Suppressor macrophage treated with lipopolysaccharide for 1 hour (primary cell): ENCODE measurements around the gene CEP89.
"Not testable (repeated sequence)": the region's sequence is repeated elsewhere in the genome, so short reads cannot be mapped to it uniquely, and the experiment has no call there.

Experiments
- DNase-seq, 3 donors: peaks; one replicate each; pipeline ENCODE4 v3.0.0-alpha.2; 2020 to 2022

The CEP89 gene

DNA sequence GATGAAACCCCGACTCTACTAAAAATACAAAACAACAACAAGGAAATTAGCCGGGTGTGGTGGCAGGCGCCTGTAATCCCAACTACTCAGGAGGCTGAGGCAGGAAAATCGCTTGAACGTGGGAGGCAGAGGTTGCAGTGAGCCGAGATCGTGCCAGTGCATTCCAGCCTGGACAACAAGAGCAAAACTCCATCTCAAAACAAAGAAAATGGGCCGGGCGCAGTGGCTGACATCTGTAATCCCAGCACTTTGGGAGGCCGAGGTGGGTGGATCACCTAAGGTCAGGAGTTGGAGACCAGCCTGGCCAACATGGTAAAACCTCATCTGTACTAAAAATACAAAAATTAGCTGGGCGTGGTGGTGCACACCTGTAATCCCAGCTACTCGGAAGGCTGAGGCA lies 139.7 kb downstream of the CEP89 start:
- not testable (repeated sequence) for DNase-seq

DNA sequence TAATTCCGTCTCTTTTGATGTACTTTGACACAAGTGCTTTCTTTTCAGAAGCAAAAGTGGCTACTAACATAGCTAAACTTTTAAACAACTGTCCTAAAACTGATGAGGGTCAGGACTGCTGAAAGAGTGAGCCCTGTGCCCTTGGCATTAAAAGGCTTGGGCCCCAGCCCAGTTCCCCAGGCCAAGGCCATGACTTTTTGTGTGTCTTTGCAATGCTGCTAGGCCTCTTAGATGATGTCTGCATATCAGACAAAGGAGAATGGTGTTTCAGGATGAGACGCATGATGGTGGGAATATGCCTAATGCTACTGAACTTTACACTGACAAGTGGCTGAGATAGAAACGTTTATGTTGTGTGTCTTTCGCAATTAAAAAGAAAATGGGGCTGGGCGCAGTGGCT lies 140.1 kb downstream of the CEP89 start:
- DNase-seq: no peak

DNA sequence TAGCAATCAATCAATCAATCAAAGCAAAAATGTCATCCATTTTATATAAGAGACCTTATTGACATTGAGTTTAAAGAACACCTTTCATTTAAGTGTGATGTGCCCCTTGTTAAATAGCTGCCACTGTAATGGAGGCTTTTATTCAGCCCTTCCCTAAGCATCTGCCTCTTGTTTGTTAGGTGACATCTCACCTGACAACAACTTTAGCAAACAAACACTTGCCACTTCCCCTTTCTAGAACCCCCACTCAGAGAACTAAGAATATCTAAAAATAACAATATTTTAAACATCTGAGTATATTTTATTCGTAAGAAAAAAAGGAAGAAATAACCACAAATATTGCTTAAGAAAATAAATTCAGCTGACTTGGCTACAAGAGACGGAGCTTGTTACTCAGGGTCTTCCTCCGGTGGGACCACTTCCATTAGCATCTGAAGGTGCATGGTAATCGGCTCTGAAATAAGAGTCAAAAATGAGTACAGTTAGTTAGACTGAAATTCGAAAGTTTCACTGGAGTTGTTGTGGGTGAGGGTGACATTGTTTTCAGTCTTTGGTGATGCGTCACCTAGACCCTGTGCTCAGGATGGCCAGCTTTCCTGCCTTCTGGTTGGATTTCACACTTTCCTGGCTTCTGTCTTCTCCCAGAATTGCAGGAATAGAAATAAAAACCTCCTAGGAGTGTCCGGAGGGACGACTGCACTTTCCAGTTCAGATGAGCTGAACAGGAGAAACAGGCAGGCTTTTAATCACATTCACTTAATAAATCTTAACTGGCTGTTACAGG lies 141.3 kb downstream of the CEP89 start:
- no peak for DNase-seq

DNA sequence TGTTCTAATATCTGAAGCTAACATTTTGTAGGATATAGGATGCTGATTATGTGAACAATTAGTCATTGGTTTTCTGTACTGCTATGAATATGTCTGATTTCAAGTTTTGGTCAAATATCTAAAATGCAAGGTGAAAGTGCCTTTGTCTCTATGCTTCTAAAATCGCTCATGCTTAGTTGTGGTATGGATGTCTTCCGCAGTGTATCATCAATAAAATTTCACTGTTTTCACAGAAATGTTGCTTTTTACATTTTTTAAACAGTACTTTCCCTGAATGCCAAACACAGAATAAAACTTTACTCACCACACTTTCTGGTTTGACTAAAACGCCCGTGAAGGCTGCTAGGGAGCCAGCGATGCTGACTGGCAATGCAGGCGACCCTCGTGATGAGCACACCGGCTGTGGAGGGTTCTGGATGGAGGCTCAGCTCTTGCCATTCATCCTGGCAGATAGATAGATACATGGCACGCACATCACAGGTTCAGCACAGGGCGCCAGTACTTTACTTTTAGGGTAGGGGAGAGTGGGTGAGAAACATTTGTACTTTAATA lies 142.3 kb downstream of the CEP89 start:
- no peak for DNase-seq

DNA sequence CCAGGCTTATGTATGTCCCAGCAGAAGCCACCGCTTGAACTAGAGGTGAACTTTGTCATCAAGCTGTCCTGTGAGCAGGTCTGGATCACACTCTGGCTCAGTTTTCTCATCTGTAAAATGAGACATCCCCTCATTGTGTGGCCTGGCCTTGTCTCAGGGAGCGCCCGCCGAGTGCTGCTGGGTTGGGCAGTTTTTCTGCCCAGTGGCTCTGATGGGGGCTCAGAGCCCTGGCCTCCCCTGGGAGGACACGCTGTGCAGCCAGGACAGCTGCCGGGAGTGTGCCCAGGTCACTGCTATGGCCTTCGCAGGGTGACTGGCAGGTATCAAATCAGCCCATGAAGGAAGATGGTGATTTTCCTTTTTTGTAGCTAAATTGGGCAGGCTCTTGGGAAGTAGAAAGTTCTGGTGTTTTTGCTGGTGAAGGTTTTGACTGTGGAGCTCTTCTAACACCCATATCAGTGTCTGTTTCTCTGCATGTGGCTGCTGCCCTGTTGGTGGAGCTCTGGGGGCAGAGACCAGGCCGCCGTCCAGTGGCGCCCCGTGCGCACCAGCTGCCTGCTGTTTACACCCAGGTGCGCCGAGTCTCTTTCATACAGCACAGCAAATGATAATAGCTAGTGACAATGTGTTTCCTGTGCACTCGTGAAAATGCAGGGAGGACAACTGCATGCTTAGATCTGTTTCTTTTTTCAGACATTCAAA lies 143.0 kb downstream of the CEP89 start:
- no peak for DNase-seq

DNA sequence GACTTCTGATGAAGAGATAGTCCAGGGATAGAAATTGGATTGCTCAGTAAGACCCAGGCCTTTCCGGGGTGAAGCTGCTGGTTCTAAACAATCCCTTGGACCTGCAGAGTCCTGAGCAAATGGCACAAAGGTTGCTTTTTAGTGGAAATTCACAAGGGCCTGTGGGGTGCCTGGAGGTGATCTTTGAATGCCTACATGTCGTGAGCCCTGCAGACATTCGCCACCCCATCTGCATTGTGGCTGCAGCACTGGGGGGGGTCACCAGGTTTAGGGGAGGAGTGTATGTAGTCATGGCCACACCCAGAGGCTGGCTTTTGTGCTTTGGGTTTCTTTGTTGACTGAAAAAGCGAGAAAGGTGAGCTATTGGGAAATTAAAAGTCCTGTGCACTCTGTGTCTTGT lies 143.6 kb downstream of the CEP89 start:
- no peak for DNase-seq
